Activated CD8-positive, alpha-beta T cell treated with anti-CD3 and anti-CD28 coated beads for 36 hours (primary cell): Measurements from ENCODE around the gene PARM1. TPM values are rescaled to one million over a fixed set of nuclear protein-coding genes. Genes with fewer than 3 reads are reported as not detected.

Source experiments
- ATAC-seq: fragments of 200-7000 bp; cut with Tn5 transposase; one replicate; pipeline ENCODE4 v1.10.0; 2021; ENCODE audit warnings: mild to moderate bottlenecking, moderate library complexity
- CTCF ChIA-PET: fragments of 350-600 bp; sonication (Branson Sonifier 250); formaldehyde crosslinking; loops from one replicate; lab custom pipeline; 2021; ENCODE audit warnings: antibody characterized with exemption; lab: Charles Lee
- POLR2A ChIA-PET: fragments of 350-600 bp; sonication (Branson Sonifier 250); formaldehyde crosslinking; loops from one replicate; lab custom pipeline; 2021; ENCODE audit warnings: antibody characterized with exemption; lab: Charles Lee
- DNase-seq: peaks from one replicate; pipeline ENCODE4 v3.0.0-alpha.2; 2020
- H3K27ac Mint-ChIP-seq: one replicate; pipeline ENCODE4 v1.8.0; 2021; ENCODE audit warnings: mild to moderate bottlenecking, mixed read lengths
- H3K27me3 Mint-ChIP-seq: one replicate; pipeline ENCODE4 v1.8.0; 2021; ENCODE audit warnings: mixed read lengths
- H3K36me3 Mint-ChIP-seq: one replicate; pipeline ENCODE4 v1.8.0; 2021; ENCODE audit warnings: low read depth, mixed read lengths
- H3K4me1 Mint-ChIP-seq: one replicate; pipeline ENCODE4 v1.8.0; 2021; ENCODE audit warnings: low read depth, mixed read lengths
- H3K4me3 Mint-ChIP-seq: one replicate; pipeline ENCODE4 v1.8.0; 2021; ENCODE audit warnings: mild to moderate bottlenecking, moderate library complexity, mixed read lengths
- H3K9me3 Mint-ChIP-seq: one replicate; pipeline ENCODE4 v1.8.0; 2021; ENCODE audit warnings: mixed read lengths
- CTCF ChIP-seq: fragments of 200-600 bp; IDR thresholded peaks from one replicate; pipeline ENCODE4 v1.8.0; 2022; ENCODE audit warnings: antibody characterized with exemption, mild to moderate bottlenecking
- intact Hi-C: fragments of 100-400 bp; cut with micrococcal nuclease; formaldehyde crosslinking; loops from one replicate; pipeline ENCODE4 v1.10.0; 2022
- total RNA-seq, 2 experiments: library from RNA; stranded (reverse); gene quantifications; one replicate each; pipeline ENCODE4 v1.2.3, GENCODE V29; 2021

PARM1 gene
- total RNA-seq, 2 experiments from 2014 or later = 0.07 TPM; not detected in 1

- no peaks in the 10 kb centered on the region for H3K27me3 Mint-ChIP-seq
- ATAC-seq (no peak), DNase-seq (no peak)
- no peak overlapping the region for H3K4me3 Mint-ChIP-seq
- intact Hi-C loops = no loop called here
- ChIA-PET CTCF (no interaction called here), POLR2A (no interaction called here)
- H3K36me3 Mint-ChIP-seq = no peaks in the 10 kb centered on the region
- TF ChIP-seq CTCF = no peak
- no peaks in the 10 kb centered on the region for H3K9me3 Mint-ChIP-seq
- no peaks in the 10 kb centered on the region for H3K4me1 Mint-ChIP-seq
- H3K27ac Mint-ChIP-seq = no peak overlapping the region
Observed at GRCh38 chr4:75038376-75038775, 105.5 kb downstream of the PARM1 start.

- intact Hi-C loops = no loop called here
- Mint-ChIP-seq H3K4me3 (no peak overlapping the region), H3K27me3 (no peaks in the 10 kb centered on the region), H3K9me3 (no peaks in the 10 kb centered on the region), H3K36me3 (no peaks in the 10 kb centered on the region), H3K27ac (no peak overlapping the region), H3K4me1 (no peaks in the 10 kb centered on the region)
- no peak for ATAC-seq
- ChIA-PET CTCF (no interaction called here), POLR2A (no interaction called here)
- no peak for DNase-seq
- no peak for TF ChIP-seq CTCF
Observed at GRCh38 chr4:75040703-75041102, 107.8 kb downstream of the PARM1 start.

GRCh38 chr4:75042601-75043208 is 109.8 kb downstream of the PARM1 start:
- H3K36me3 Mint-ChIP-seq = no peaks in the 10 kb centered on the region
- ATAC-seq (no peak), DNase-seq (no peak)
- no peak overlapping the region for H3K4me3 Mint-ChIP-seq
- intact Hi-C loops = no loop called here
- no peak for TF ChIP-seq CTCF
- H3K4me1 Mint-ChIP-seq = no peaks in the 10 kb centered on the region
- H3K9me3 Mint-ChIP-seq = no peaks in the 10 kb centered on the region
- POLR2A ChIA-PET = no interaction called here
- CTCF ChIA-PET = no interaction called here
- H3K27me3 Mint-ChIP-seq = no peaks in the 10 kb centered on the region
- H3K27ac Mint-ChIP-seq = no peak overlapping the region

GRCh38 chr4:75046226-75046625 is 113.3 kb downstream of the PARM1 start:
- POLR2A ChIA-PET = no interaction called here
- CTCF ChIA-PET = no interaction called here
- H3K36me3 Mint-ChIP-seq = no peaks in the 10 kb centered on the region
- ATAC-seq = no peak
- H3K4me3 Mint-ChIP-seq = no peak overlapping the region
- H3K9me3 Mint-ChIP-seq = no peaks in the 10 kb centered on the region
- intact Hi-C loops = no loop called here
- no peak for TF ChIP-seq CTCF
- H3K27me3 Mint-ChIP-seq = peaks cover 2% of the 10 kb centered on the region
- DNase-seq = no peak
- H3K27ac Mint-ChIP-seq = no peak overlapping the region
- no peaks in the 10 kb centered on the region for H3K4me1 Mint-ChIP-seq

- H3K4me3 Mint-ChIP-seq = no peak overlapping the region
- no peaks in the 10 kb centered on the region for H3K9me3 Mint-ChIP-seq
- H3K36me3 Mint-ChIP-seq = no peaks in the 10 kb centered on the region
- ChIA-PET CTCF (no interaction called here), POLR2A (no interaction called here)
- H3K27me3 Mint-ChIP-seq = peaks cover 2% of the 10 kb centered on the region
- no peak for ATAC-seq
- H3K27ac Mint-ChIP-seq = no peak overlapping the region
- DNase-seq = no peak
- intact Hi-C loops = no loop called here
- no peaks in the 10 kb centered on the region for H3K4me1 Mint-ChIP-seq
- no peak for TF ChIP-seq CTCF
Observed at GRCh38 chr4:75046641-75047040, 113.7 kb downstream of the PARM1 start.
